ENCODE measurements around the gene PEX7.
"Not testable (repeated sequence)": the region's sequence is repeated elsewhere in the genome, so short reads cannot be mapped to it uniquely, and the experiment has no call there.

The PEX7 gene

DNA sequence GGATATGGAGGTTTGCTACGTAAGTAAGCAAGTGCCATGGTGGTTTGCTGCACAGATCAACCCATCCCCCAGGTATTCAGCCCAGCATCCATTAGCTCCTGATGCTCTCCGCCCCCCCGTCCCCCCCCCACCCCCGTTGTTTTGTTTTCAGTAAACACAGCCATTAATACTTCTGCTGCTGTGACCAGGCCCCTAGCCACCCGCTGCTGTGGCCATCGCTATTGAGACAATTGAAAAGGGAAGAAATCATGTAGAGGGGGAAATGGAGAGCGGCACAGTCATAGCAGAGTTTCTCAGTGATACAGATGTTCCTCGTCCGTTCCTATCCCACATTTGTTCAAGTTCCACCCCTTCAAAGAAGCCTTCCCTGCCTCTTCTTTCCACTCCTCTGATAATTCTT lies 124.6 kb downstream of the PEX7 start:
- H3K4me3 ChIP-seq (ENCODE audit: low read depth, low read length) = no peak overlapping the region

DNA sequence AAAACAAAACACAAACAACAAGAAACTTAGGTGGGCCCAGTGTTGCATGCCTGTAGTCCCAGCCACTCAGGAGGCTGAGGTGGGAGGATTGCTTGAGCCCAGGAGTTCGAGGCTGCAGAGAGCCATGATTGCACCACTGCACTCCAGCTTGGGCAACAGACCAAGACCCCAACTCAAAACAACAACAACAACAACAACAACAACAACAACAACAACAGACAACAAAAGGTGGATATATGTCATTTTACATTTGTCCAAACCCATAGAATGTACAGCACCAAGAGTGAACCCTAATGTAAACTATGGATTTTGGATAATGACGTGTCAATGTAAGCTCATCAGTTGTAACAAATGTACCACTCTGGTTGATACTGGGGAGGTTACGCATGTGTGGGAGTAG lies 127.6 kb downstream of the PEX7 start:
- not testable (repeated sequence) for H3K4me3 ChIP-seq (ENCODE audit: low read depth, low read length)

DNA sequence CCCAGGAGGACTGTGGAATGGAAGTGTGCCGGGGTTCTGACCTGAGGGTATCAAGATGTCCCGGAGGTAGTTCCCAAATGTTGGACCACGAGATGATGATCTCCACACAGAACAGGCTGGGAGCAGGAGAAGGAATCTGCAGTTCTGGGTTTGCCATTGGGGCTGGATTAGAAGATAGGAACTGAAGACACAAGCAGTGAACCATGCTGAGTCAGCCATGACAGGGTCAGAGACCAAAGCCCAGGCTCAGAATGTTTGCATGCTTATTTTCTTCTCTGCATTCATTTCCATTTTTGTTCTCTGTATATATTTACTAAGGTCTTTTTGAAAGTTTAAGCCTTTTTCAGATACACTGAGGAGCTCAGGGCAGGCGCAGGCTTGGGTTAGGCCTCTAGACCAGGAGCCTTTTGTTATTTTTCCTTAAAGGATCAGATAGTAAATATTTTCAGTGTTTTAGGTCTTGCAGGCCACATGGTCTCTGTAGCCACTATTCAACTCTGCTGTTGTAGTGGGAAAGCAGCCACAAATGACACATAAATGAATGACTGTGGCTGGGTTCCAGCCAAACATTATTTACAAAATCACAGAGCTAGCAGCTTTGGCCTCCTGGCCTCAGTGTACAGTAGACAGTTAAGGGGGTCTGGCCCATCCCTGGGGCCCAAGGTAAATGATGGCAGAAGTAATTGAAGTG lies 128.2 kb downstream of the PEX7 start:
- H3K4me3 ChIP-seq (ENCODE audit: low read depth, low read length) = no peak overlapping the region

DNA sequence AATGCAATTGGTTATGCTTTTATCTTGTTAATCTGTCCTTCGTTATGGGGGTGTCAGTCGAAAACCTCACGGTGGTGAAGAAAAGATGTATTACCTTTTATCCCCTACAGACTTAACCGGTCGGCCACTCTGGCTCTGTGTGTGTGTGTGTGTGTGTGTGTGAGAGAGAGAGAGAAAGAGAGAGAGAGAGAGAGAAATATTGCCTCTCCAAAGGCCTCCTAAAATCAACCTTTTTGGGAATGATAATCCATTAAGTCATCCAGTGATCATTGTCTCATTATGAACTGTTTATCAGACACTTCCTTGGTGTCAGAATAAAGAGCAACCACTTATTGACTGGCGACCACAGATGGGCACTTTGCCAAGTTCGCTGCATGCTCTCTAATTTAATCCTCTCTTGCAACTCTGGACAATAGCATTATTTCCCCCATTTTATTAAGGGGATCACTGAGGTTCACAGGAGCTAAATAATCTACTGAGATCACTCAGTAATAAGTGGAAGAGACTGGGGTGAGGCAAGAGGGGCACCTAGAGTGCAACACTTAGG lies 130.4 kb downstream of the PEX7 start:
- H3K4me3 ChIP-seq (ENCODE audit: low read depth, low read length) = no peak overlapping the region

DNA sequence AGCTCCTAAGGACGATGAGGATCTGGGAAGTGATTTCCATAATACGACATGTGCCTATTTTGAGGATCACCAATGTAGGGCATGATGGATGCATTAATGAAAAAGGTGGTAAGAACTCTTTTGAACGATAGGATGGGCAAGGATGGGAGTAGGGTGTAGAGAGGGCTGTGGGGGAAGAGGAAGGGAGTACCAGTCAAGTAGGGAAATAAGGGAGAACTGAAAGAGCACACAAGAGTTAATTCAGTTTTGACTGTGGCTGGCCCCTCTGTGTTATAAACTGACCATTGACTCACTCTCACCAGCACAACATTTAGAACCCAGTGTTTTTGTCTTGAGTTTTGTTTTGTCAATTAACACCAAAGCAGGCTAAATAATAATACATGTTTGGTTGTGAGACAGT lies 132.7 kb downstream of the PEX7 start:
- H3K4me3 ChIP-seq (ENCODE audit: low read depth, low read length) = no peak overlapping the region

- H3K4me3 ChIP-seq (ENCODE audit: low read depth, low read length) = no peak overlapping the region
These were observed 134.5 kb downstream of the PEX7 start for GRCh38 chr6:136956590-136957544.

- no peak overlapping the region for H3K4me3 ChIP-seq (ENCODE audit: low read depth, low read length)
These were observed 135.8 kb downstream of the PEX7 start for GRCh38 chr6:136958168-136958567.

GRCh38 chr6:136959471-136959891 lies 137.1 kb downstream of the PEX7 start:
- no peak overlapping the region for H3K4me3 ChIP-seq (ENCODE audit: low read depth, low read length)

GRCh38 chr6:136959935-136960334 lies 137.5 kb downstream of the PEX7 start:
- H3K4me3 ChIP-seq (ENCODE audit: low read depth, low read length) = not testable (repeated sequence)

DNA sequence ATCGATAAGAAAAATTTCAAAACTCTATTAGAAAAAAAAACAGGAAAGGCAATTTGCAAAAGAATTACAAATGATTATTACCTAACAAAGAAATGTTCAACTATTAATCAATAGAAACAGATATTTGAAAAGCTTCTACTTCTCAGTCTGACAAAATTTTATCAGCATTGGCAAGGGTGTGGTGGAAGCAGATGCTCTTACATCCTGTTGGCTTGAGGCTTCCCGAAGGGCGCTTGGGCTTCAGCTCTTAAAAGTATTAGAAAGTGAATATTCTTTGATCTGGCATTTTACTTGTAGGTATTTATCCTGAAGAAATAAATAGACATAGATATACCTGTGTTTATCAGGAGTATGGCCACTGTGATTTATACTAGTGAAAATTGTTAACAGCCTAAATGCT lies 138.4 kb downstream of the PEX7 start:
- no peak overlapping the region for H3K4me3 ChIP-seq (ENCODE audit: low read depth, low read length)

- no peak overlapping the region for H3K4me3 ChIP-seq (ENCODE audit: low read depth, low read length)
These were observed 139.5 kb downstream of the PEX7 start for GRCh38 chr6:136961848-136962247.

- H3K4me3 ChIP-seq (ENCODE audit: low read depth, low read length) = no peak overlapping the region
These were observed 140.3 kb downstream of the PEX7 start for GRCh38 chr6:136962661-136963060.

DNA sequence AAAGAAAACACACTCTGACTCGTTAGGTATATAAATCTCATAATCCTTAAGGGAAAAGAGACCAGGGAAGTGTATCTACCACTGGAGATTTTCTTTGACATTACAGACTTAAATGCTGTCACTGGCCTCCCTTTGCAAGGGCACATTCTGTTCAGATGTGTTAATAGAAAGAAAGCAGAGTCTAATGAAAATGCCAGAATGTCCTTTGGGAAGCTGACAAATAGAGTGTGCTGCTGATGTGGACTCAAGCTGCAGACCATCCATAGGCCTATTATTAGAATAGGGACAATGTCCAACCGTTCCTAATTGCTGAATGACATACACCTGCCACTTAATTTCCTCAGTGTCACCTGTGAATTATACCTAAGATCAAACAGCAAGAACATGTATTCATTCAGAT lies 140.9 kb downstream of the PEX7 start:
- H3K4me3 ChIP-seq (ENCODE audit: low read depth, low read length) = no peak overlapping the region

All from iPS-11a (cell line).